Nephron (organoid): ENCODE measurements around the gene GCFC2.
A peak's percentile ranks its signal among the peaks of the same experiment; 100 is the strongest.
"Not testable (repeated sequence)": the region's sequence is repeated elsewhere in the genome, so short reads cannot be mapped to it uniquely, and the experiment has no call there.

Source experiments
- H3K27ac Mint-ChIP-seq, 3 experiments: 2 replicates each; pipeline ENCODE4 v1.8.0; 2020; ENCODE audit warnings: mixed read lengths in 3 of 3, mild to moderate bottlenecking in 2 of 3, moderate library complexity in 1 of 3
- H3K27me3 Mint-ChIP-seq: 2 replicates; pipeline ENCODE4 v1.8.0; 2021; ENCODE audit warnings: low read depth, mild to moderate bottlenecking, moderate library complexity, mixed read lengths
- H3K36me3 Mint-ChIP-seq: 2 replicates; pipeline ENCODE4 v1.8.0; 2020; ENCODE audit warnings: low read depth, mixed read lengths
- H3K4me1 Mint-ChIP-seq: 2 replicates; pipeline ENCODE4 v1.8.0; 2020; ENCODE audit warnings: mixed read lengths
- H3K4me3 Mint-ChIP-seq, 3 experiments: 2 replicates each; pipeline ENCODE4 v1.8.0; 2020; ENCODE audit warnings: mild to moderate bottlenecking in 3 of 3, mixed read lengths in 3 of 3, moderate library complexity in 2 of 3
- H3K9me3 Mint-ChIP-seq: 2 replicates; pipeline ENCODE4 v1.8.0; 2020; ENCODE audit warnings: mixed read lengths
- CTCF ChIP-seq, 3 experiments: fragments of 200-600 bp; sonication (generic); IDR thresholded peaks; one replicate each; pipeline ENCODE4 v1.5.0; 2021; ENCODE audit warnings: antibody characterized with exemption in 3 of 3; ENCODE audit not compliant: unreplicated experiment in 3 of 3

GCFC2 gene

DNA sequence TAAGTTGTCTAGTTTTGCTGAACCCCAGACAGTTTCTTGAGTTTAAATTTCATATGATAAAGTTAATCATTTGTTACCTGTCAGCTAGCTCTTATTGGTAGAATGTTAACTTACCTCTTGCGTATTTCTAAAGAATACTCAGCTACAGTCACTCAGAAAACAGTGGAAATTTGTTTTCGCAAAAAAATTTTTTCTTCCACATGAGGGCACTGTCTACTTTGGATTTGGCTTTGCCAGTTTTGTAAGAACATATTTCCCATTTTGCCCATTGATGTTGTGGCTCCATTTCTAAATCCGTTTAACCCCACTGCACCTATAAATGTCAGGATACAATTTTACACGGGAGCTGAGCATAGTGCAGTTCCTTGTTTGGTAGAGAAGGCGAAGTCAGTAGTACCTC, 19.1 kb upstream of the GCFC2 start:
- Mint-ChIP-seq H3K36me3 (no peaks in the 10 kb centered on the region), H3K4me1 (peaks cover 5% of the 10 kb centered on the region), H3K4me3 (no peak overlapping the region), H3K9me3 (peaks cover 2% of the 10 kb centered on the region), H3K27ac (peak overlapping the region; percentile 13 to 43 (median 33)), H3K27me3 (no peaks in the 10 kb centered on the region)
- peak; percentile 34 to 51 (median 41) for TF ChIP-seq CTCF (IDR thresholded peaks at IDR 0.05; ENCODE audit: unreplicated experiment in 3 of 3)

GRCh38 chr2:75728614-75729419, 18.1 kb upstream of the GCFC2 start:
- Mint-ChIP-seq H3K27me3 (no peaks in the 10 kb centered on the region), H3K4me1 (peaks cover 5% of the 10 kb centered on the region), H3K4me3 (no peak overlapping the region), H3K9me3 (peaks cover 2% of the 10 kb centered on the region), H3K36me3 (no peaks in the 10 kb centered on the region), H3K27ac (peak overlapping the region in 2 of 3 experiments; percentile 13 to 33)
- TF ChIP-seq CTCF (IDR thresholded peaks at IDR 0.05; ENCODE audit: unreplicated experiment in 3 of 3): no peak

- no peak for TF ChIP-seq CTCF (IDR thresholded peaks at IDR 0.05; ENCODE audit: unreplicated experiment in 3 of 3)
- Mint-ChIP-seq H3K27me3 (no peaks in the 10 kb centered on the region), H3K4me3 (no peak overlapping the region), H3K9me3 (peaks cover 2% of the 10 kb centered on the region), H3K36me3 (peaks cover 16% of the 10 kb centered on the region), H3K27ac (no peak overlapping the region), H3K4me1 (peaks cover 7% of the 10 kb centered on the region)
Observed at GRCh38 chr2:75722687-75723086, 12.0 kb upstream of the GCFC2 start.

- Mint-ChIP-seq H3K4me1 (peaks cover 7% of the 10 kb centered on the region), H3K27ac (no peak overlapping the region), H3K36me3 (peaks cover 16% of the 10 kb centered on the region), H3K27me3 (no peaks in the 10 kb centered on the region), H3K4me3 (no peak overlapping the region), H3K9me3 (peaks cover 2% of the 10 kb centered on the region)
- no peak for TF ChIP-seq CTCF (IDR thresholded peaks at IDR 0.05; ENCODE audit: unreplicated experiment in 3 of 3)
Observed at GRCh38 chr2:75720525-75720924, 9.8 kb upstream of the GCFC2 start.

DNA sequence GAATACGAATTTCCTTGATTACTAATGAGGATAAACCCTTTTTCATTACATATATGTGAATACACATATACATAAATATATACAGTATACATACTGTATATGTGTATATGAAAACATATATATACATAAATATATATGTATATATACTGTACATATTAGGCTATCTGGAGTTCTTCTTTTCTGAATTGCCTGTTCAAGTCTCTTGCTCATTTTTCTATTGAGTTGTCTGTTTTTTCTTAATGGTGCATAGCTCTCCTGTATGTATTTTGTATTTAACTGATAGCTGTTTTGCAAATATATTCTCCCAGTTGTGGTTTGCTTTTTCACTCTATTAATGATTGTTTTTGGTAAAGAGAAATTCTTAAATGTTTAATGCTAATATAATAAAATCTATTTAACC, 8.9 kb upstream of the GCFC2 start:
- H3K27ac Mint-ChIP-seq: no peak overlapping the region
- no peak for TF ChIP-seq CTCF (IDR thresholded peaks at IDR 0.05; ENCODE audit: unreplicated experiment in 3 of 3)
- H3K4me3 Mint-ChIP-seq: no peak overlapping the region
- peaks cover 11% of the 10 kb centered on the region for H3K4me1 Mint-ChIP-seq
- peaks cover 16% of the 10 kb centered on the region for H3K36me3 Mint-ChIP-seq
- H3K9me3 Mint-ChIP-seq: peaks cover 2% of the 10 kb centered on the region
- H3K27me3 Mint-ChIP-seq: no peaks in the 10 kb centered on the region

- Mint-ChIP-seq H3K4me1 (peaks cover 7% of the 10 kb centered on the region), H3K27me3 (no peaks in the 10 kb centered on the region), H3K4me3 (no peak overlapping the region), H3K9me3 (peaks cover 2% of the 10 kb centered on the region), H3K36me3 (peaks cover 22% of the 10 kb centered on the region), H3K27ac (no peak overlapping the region)
- TF ChIP-seq CTCF (IDR thresholded peaks at IDR 0.05; ENCODE audit: unreplicated experiment in 3 of 3): no peak
Observed at GRCh38 chr2:75716406-75716805, 5.7 kb upstream of the GCFC2 start.

DNA sequence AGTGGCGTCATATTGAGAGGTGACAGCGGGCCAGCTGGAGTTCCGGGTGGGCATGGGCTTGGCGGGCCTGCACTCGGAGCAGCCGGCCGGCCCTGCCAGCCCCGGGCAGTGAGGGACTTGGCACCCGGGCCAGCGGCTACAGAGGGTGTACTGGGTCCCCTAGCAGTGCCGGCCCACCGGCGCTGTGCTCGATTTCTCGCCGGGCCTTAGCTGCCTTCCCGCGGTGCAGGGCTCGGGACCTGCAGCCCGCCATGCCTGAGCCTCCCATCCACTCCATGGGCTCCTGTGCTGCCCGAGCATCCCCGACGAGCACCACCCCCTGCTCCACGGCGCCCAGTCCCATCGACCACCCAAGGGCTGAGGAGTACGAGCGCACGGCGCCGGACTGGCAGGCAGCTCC, 875 bp upstream of the GCFC2 start:
- not testable (repeated sequence) for H3K9me3 Mint-ChIP-seq, H3K27me3 Mint-ChIP-seq
- Mint-ChIP-seq H3K36me3 (peaks cover 15% of the 10 kb centered on the region), H3K4me1 (peaks cover 34% of the 10 kb centered on the region), H3K27ac (peak overlapping the region; percentile 98 to 99 (median 98)), H3K4me3 (peak overlapping the region; percentile 87 to 95 (median 88))
